Measurements from ENCODE around the gene KLHL35. TPM values are rescaled to one million over a fixed set of nuclear protein-coding genes. Genes with fewer than 3 reads are reported as not detected.
"Not testable (repeated sequence)": the region's sequence is repeated elsewhere in the genome, so short reads cannot be mapped to it uniquely, and the experiment has no call there.

KLHL35 gene
- polyA plus RNA-seq, 1 experiment, result 0.81 TPM

DNA sequence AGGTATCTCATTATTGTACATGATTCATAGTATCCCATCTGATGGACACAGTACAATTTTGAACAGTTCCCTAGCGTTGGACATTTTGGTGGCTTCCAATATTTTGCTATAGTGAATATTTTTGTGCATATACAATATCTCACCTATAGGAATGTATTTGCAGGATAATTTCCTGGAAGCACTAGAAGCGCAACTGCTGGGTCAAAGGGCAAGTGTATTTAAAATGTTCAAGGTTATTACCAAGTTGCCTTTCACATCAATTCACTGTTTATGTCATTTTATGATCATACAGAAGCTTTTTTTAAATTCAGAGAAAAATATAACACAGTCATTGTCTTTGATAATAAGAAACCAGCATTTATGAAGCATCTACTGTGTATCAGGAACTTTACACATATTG lies 52.8 kb downstream of the KLHL35 start:
- TF ChIP-seq CTCF (IDR thresholded peaks at IDR 0.05; ENCODE audit: low read depth, low read length), result no peak
- Histone ChIP-seq H3K27ac (ENCODE audit: low read depth, low read length) (no peak overlapping the region), H3K9me3 (ENCODE audit: control insufficient read depth, insufficient read depth, low read length) (no peaks in the 10 kb centered on the region; the same call in 1 of the 2 replicates), H3K27me3 (ENCODE audit: control insufficient read depth, insufficient read depth, low read length) (peaks cover 4% of the 10 kb centered on the region), H3K4me3 (ENCODE audit: low read depth, low read length) (no peak overlapping the region)
- POLR2A ChIA-PET, result interaction anchor here (0.7 kb wide), 1 partner anchor 32 kb away, joined by 6 read pairs; no protein-coding TSS in a partner anchor
- CTCF ChIA-PET, result interaction anchor here (0.8 to 6.8 kb wide), 4 partner anchors 10 to 101 kb away, joined by 3 to 157 read pairs (median 7); no protein-coding TSS in a partner anchor
- DNase-seq (ENCODE audit: low read depth, low spot score), result no peak

DNA sequence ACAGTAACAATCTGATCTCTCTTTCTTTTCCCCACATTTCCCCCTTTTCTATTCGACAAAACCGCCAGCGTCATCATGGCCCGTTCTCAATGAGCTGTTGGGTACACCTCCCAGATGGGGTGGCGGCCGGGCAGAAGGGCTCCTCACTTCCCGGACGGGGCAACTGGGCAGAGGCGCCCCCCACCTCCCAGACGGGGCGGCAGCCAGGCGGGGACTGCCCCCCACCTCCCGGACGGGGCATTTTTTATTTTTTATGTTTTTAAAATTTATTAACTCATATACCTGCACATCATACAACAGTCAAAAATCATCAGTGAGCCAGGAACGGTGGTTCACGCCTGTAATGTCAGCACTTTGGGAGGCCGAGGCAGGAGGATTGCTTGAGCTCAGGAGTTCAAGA lies 54.2 kb downstream of the KLHL35 start:
- H3K27me3 ChIP-seq (ENCODE audit: control insufficient read depth, insufficient read depth, low read length); H3K9me3 ChIP-seq (ENCODE audit: control insufficient read depth, insufficient read depth, low read length); DNase-seq (ENCODE audit: low read depth, low spot score); H3K27ac ChIP-seq (ENCODE audit: low read depth, low read length); H3K4me3 ChIP-seq (ENCODE audit: low read depth, low read length); POLR2A ChIA-PET: not testable (repeated sequence)
- CTCF ChIA-PET, result interaction anchor here (0.6 to 1.0 kb wide), 2 partner anchors 9 to 103 kb away, joined by 3 to 4 read pairs; no protein-coding TSS in a partner anchor

DNA sequence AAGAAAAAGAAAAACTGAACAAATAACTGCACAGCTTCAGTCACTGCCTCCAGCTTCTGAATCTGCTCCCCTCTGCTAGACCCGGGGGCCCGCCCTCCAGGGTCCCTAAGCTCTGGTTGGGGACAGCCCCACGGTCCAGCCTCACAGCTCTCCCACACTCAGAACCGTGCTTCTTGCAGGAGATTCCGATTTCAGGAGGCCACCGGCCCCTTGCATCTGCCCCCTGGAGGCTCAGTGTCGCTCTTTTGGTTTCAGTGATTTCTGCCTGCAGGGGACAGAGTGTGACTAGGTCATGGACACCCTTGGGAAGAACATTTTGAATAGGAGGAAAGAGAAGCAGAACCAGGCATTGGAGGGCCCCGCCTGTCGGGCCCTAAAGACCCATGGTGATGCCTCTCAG lies 56.8 kb downstream of the KLHL35 start:
- H3K4me3 ChIP-seq (ENCODE audit: low read depth, low read length), result no peak overlapping the region
- ChIA-PET POLR2A (no interaction called here), CTCF (interaction anchor here (1.3 to 2.6 kb wide), 2 partner anchors 8 to 13 kb away, joined by 4 to 8 read pairs; no protein-coding TSS in a partner anchor)
- no peak overlapping the region for H3K27ac ChIP-seq (ENCODE audit: low read depth, low read length)
- no peak for DNase-seq (ENCODE audit: low read depth, low spot score)
- H3K9me3 ChIP-seq (ENCODE audit: control insufficient read depth, insufficient read depth, low read length), result no peaks in the 10 kb centered on the region; the same call in 1 of the 2 replicates
- peaks cover 4% of the 10 kb centered on the region for H3K27me3 ChIP-seq (ENCODE audit: control insufficient read depth, insufficient read depth, low read length)
- TF ChIP-seq CTCF (IDR thresholded peaks at IDR 0.05; ENCODE audit: low read depth, low read length), result peak; percentile 27; the same call in 1 of the 2 replicates

- ChIA-PET CTCF (interaction anchor here (1.3 to 2.6 kb wide), 2 partner anchors 9 to 13 kb away, joined by 4 to 8 read pairs; no protein-coding TSS in a partner anchor), POLR2A (no interaction called here)
- H3K9me3 ChIP-seq (ENCODE audit: control insufficient read depth, insufficient read depth, low read length), result no peaks in the 10 kb centered on the region; the same call in 1 of the 2 replicates
- peaks cover 4% of the 10 kb centered on the region for H3K27me3 ChIP-seq (ENCODE audit: control insufficient read depth, insufficient read depth, low read length)
- no peak overlapping the region for H3K4me3 ChIP-seq (ENCODE audit: low read depth, low read length)
- TF ChIP-seq CTCF (IDR thresholded peaks at IDR 0.05; ENCODE audit: low read depth, low read length), result no peak
- no peak overlapping the region for H3K27ac ChIP-seq (ENCODE audit: low read depth, low read length)
- DNase-seq (ENCODE audit: low read depth, low spot score), result no peak
Observed at GRCh38 chr11:75375626-75376025, 57.4 kb downstream of the KLHL35 start.

DNA sequence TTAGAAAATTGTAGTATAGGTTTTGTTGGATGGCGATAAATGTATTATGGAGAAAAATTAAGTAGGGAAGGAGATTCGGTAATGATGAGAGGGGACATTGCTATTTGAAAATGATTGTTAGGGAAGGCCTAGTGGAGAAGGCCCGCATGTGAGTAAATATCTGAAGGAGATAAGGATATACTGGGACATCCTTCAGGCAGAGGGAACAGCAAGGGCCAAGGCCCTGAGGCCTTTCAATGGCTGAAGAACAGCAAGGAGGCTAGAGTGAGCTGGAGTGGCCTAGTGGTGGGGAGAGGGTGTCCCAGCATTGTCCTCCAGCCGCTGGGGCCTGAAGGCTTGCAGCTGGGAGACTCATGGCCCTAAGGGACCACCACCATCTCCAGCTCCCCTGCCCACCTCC lies 58.4 kb downstream of the KLHL35 start:
- no peak overlapping the region for H3K27ac ChIP-seq (ENCODE audit: low read depth, low read length)
- H3K4me3 ChIP-seq (ENCODE audit: low read depth, low read length), result no peak overlapping the region
- CTCF ChIA-PET, result interaction anchor here (1.3 to 2.6 kb wide), 2 partner anchors 14 to 33 kb away, joined by 3 to 8 read pairs; no protein-coding TSS in a partner anchor
- H3K9me3 ChIP-seq (ENCODE audit: control insufficient read depth, insufficient read depth, low read length), result peaks cover under 1% of the 10 kb centered on the region; the same call in 1 of the 2 replicates
- no peak for DNase-seq (ENCODE audit: low read depth, low spot score)
- POLR2A ChIA-PET, result interaction anchor here (0.7 kb wide), 1 partner anchor 68 kb away, joined by 3 read pairs; no protein-coding TSS in a partner anchor
- TF ChIP-seq CTCF (IDR thresholded peaks at IDR 0.05; ENCODE audit: low read depth, low read length), result no peak
- H3K27me3 ChIP-seq (ENCODE audit: control insufficient read depth, insufficient read depth, low read length), result peaks cover 4% of the 10 kb centered on the region

Measured in AG04450 (cell line).